AG10803 (cell line): ENCODE data around the gene AHNAK.
"Not testable (repeated sequence)": the region's sequence is repeated elsewhere in the genome, so short reads cannot be mapped to it uniquely, and the experiment has no call there.

Experiments used
- DNase-seq: peaks from one replicate; pipeline ENCODE4 v3.0.0; 2010; ENCODE audit warnings: low read depth
- H3K4me3 ChIP-seq: 2 replicates; pipeline ENCODE4 v1.5.1; 2011; ENCODE audit warnings: mild to moderate bottlenecking, low read length, control low read depth
- TF ChIP-seq, protein P1 (sequence below): conservative IDR thresholded peaks from 2 replicates; pipeline ENCODE4 v1.5.1; 2011; ENCODE audit warnings: mild to moderate bottlenecking, low read length, control low read depth, inconsistent platforms

Gene AHNAK

DNA sequence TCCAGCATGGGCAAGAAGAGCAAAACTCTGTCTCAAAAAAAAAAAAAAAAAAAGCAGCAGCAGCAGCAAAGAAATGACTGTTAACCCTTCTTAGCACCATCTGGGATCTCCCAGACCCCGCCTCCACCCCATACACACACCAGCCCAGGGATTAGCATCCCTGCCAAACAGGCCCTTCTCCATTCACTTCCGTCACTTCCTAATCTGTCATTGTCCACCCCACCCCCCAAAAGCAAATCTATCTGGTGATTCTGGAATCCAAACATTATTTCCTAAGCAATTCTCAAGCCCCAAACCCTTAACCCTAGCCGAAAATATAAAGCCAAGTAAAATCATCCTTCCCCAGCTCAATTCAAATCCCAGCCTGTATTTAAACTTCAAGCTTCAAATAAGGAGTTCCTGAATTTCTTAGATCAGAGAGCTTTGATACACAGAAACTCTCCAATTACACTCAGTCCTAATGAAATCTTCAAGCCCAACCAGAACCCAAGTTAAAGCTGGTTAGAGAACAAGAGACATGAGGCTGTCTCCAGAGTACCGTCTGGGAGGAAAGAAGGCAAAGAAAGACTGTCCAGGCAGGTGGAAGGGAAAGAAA lies 6.0 kb upstream of the AHNAK start:
- TF ChIP-seq, protein P1, sequence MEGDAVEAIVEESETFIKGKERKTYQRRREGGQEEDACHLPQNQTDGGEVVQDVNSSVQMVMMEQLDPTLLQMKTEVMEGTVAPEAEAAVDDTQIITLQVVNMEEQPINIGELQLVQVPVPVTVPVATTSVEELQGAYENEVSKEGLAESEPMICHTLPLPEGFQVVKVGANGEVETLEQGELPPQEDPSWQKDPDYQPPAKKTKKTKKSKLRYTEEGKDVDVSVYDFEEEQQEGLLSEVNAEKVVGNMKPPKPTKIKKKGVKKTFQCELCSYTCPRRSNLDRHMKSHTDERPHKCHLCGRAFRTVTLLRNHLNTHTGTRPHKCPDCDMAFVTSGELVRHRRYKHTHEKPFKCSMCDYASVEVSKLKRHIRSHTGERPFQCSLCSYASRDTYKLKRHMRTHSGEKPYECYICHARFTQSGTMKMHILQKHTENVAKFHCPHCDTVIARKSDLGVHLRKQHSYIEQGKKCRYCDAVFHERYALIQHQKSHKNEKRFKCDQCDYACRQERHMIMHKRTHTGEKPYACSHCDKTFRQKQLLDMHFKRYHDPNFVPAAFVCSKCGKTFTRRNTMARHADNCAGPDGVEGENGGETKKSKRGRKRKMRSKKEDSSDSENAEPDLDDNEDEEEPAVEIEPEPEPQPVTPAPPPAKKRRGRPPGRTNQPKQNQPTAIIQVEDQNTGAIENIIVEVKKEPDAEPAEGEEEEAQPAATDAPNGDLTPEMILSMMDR = no peak
- peak overlapping the region; percentile 52 for H3K4me3 ChIP-seq
- DNase-seq = peak; percentile 69

- not testable (repeated sequence) for DNase-seq, H3K4me3 ChIP-seq
Observed at GRCh38 chr11:62550478-62550877, 3.9 kb upstream of the AHNAK start.

- TF ChIP-seq, protein P1 = no peak
- H3K4me3 ChIP-seq = no peak overlapping the region
- DNase-seq = no peak
Observed at GRCh38 chr11:62548545-62549335, 2.1 kb upstream of the AHNAK start.

DNA sequence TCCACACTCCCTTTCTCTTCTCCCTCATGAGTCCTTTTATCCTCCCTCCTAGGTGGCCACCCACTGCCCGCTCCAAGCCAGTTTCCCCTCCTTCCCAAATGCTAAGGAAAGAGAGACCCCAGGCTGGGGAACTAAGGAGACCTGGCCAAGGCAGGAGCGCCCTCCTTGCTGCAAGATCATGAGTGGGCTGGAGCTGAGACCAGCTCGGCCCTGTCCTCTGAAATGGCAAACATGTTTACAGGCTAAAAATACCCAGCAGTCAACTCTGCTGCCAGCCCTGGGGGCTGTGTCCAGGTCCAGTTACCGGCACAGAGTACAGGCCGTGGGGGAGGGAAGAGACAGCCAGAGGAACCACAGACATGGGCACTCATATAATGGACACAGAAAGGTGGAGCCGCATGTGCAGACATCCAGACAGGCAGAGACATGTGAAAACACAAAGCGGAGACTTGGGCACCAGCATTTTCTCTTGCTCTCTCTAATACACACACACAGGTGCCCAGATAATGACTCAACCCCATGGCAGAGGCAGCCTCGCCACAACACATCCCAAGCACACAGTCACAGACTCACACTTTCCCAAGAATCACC lies 1.2 kb upstream of the AHNAK start:
- H3K4me3 ChIP-seq = peak overlapping the region; percentile 97

DNA sequence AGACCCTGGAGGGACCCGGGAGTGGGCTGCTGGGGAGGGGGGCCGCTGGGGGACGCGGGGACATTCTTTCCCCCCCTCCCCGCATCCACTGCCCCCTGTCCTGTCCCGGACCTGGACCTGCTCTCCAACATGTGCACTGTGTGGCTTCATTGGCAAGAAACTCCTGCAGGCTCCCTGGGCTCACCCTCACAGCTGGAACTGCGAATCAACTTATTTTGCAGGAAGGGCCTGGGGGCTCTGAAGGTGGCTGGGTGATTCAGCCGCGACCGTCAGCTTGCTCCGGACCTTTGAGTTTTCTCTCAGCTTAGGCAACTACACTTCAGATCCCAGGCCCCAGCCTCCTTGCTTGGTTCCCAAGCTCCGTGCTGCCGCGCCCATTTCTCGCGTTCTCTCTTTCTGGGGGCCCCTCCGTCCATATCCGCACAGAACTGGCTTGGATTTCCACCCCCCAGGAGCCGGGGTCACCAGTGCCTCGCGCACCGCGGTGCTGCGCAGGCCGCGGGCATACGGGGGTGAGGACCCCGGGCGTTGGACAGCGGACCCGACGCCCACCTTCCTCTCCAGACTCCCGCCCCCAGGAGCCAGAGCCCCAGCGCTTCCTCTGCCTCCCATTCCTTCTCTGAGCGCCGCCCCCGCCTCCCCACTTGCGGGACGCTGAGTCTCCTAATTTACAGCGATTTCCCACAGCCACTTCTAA lies 471 bp upstream of the AHNAK start:
- H3K4me3 ChIP-seq = peak overlapping the region; percentile 97
- no peak for DNase-seq

More for the DNA sequence above, 1.2 kb upstream of the AHNAK start:
- DNase-seq = no peak
- TF ChIP-seq, protein P1 = no peak

DNA sequence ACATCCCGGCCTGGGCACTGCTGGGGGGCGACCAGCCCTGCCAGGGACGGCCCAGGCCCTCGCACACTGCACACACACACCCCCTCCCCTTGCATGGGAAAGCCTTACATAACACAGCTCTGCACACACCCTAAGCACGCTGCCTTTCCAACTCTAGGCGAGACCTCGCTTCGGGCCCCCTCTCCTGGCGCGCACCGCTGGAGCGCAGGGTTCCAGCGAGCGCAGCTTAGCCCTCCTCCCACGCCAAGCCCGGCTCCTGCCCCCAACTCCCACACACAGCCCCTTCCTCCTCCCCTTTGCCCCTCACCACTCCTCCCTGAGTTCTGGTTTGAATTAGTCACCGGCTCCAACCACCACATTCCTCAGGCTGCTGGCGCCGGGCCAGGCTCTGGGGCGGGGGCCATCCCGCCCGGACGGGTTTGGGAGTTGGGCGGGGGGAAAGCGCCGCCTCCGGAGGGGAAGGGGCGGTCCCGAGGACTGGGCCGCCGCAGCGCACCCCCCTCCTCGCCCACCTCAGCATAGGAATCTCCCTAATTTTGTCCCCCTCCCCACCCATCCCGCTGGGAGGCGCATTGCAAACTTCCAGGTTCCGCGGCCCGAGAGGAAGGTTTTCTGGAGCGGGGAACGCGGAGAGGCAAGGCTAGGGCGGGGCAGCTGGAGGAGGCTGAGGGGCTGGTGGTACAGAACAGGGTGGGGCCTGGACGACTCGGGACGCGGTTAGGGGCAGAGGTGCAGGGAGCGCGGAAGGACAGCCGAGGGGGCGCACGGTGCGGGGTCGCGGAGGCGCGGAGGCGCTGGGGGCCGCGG lies 966 bp downstream of the AHNAK start:
- TF ChIP-seq, protein P1 = no peak
- DNase-seq = peak; percentile 88
- H3K4me3 ChIP-seq = peak overlapping the region; percentile 97

More for the DNA sequence above, 471 bp upstream of the AHNAK start:
- TF ChIP-seq, protein P1 = no peak
